Fibroblast of skin of right quadriceps (primary cell): ENCODE data around the gene SLC39A10.
"Not testable (repeated sequence)": the region's sequence is repeated elsewhere in the genome, so short reads cannot be mapped to it uniquely, and the experiment has no call there.

Experiments
- DNase-seq: peaks from one replicate; pipeline ENCODE4 v3.0.0-alpha.2; 2013

SLC39A10 gene

GRCh38 chr2:195674491-195675221 lies 17.6 kb downstream of the SLC39A10 start:
- DNase-seq = peak; percentile 12

GRCh38 chr2:195675783-195676427 lies 18.9 kb downstream of the SLC39A10 start:
- DNase-seq = no peak

GRCh38 chr2:195677290-195677689 lies 20.3 kb downstream of the SLC39A10 start:
- DNase-seq = no peak

GRCh38 chr2:195677884-195678283 lies 20.9 kb downstream of the SLC39A10 start:
- DNase-seq = no peak

GRCh38 chr2:195682077-195682476 lies 25.1 kb downstream of the SLC39A10 start:
- DNase-seq = no peak

GRCh38 chr2:195683174-195683573 lies 26.1 kb downstream of the SLC39A10 start:
- peak; percentile 68 for DNase-seq

- no peak for DNase-seq
Measured at GRCh38 chr2:195686564-195686963, 29.5 kb downstream of the SLC39A10 start.

GRCh38 chr2:195687320-195688086 lies 30.5 kb downstream of the SLC39A10 start:
- DNase-seq = no peak

- DNase-seq = not testable (repeated sequence)
Measured at GRCh38 chr2:195692531-195692930, 35.5 kb downstream of the SLC39A10 start.

- DNase-seq = no peak
Measured at GRCh38 chr2:195694553-195694952, 37.5 kb downstream of the SLC39A10 start.

GRCh38 chr2:195695002-195695631 lies 38.1 kb downstream of the SLC39A10 start:
- DNase-seq = no peak

GRCh38 chr2:195696012-195696411 lies 39.0 kb downstream of the SLC39A10 start:
- no peak for DNase-seq

GRCh38 chr2:195697681-195698220 lies 40.7 kb downstream of the SLC39A10 start:
- DNase-seq = no peak

- no peak for DNase-seq
Measured at GRCh38 chr2:195700480-195700879, 43.5 kb downstream of the SLC39A10 start.

- peak; percentile 40 for DNase-seq
Measured at GRCh38 chr2:195706161-195706900, 49.3 kb downstream of the SLC39A10 start.

- DNase-seq = peak; percentile 49
Measured at GRCh38 chr2:195709901-195710806, 53.1 kb downstream of the SLC39A10 start.

GRCh38 chr2:195711478-195711877 lies 54.5 kb downstream of the SLC39A10 start:
- DNase-seq = no peak

GRCh38 chr2:195716466-195716865 lies 59.4 kb downstream of the SLC39A10 start:
- DNase-seq = no peak

GRCh38 chr2:195721042-195721441 lies 64.0 kb downstream of the SLC39A10 start:
- no peak for DNase-seq

GRCh38 chr2:195722075-195722474 lies 65.0 kb downstream of the SLC39A10 start:
- DNase-seq = no peak

GRCh38 chr2:195727106-195727505 lies 70.1 kb downstream of the SLC39A10 start:
- no peak for DNase-seq
